ENCODE results near the gene AK3.

- TF ChIP-seq EZH2 (IDR thresholded peaks at IDR 0.05; ENCODE audit: insufficient read depth, low read length), result no peak
- TF ChIP-seq CTCF (IDR thresholded peaks at IDR 0.05; ENCODE audit: insufficient read depth, low read depth, low read length), result no peak
These were observed 74.8 kb downstream of the AK3 start, which contains the start of gene SPATA6L for GRCh38 chr9:4666042-4666699.

Data from astrocyte (in vitro differentiated cells and primary cell).